Fibroblast of skin of left biceps (primary cell): ENCODE measurements around the gene CACNG6.
"Not testable (repeated sequence)": the region's sequence is repeated elsewhere in the genome, so short reads cannot be mapped to it uniquely, and the experiment has no call there.

Experiments used
- DNase-seq, 2 experiments: peaks; one replicate each; pipeline ENCODE4 v3.0.0-alpha.2; 2013; ENCODE audit warnings: low read depth in 2 of 2

The CACNG6 gene, protein sequence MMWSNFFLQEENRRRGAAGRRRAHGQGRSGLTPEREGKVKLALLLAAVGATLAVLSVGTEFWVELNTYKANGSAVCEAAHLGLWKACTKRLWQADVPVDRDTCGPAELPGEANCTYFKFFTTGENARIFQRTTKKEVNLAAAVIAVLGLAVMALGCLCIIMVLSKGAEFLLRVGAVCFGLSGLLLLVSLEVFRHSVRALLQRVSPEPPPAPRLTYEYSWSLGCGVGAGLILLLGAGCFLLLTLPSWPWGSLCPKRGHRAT

DNA sequence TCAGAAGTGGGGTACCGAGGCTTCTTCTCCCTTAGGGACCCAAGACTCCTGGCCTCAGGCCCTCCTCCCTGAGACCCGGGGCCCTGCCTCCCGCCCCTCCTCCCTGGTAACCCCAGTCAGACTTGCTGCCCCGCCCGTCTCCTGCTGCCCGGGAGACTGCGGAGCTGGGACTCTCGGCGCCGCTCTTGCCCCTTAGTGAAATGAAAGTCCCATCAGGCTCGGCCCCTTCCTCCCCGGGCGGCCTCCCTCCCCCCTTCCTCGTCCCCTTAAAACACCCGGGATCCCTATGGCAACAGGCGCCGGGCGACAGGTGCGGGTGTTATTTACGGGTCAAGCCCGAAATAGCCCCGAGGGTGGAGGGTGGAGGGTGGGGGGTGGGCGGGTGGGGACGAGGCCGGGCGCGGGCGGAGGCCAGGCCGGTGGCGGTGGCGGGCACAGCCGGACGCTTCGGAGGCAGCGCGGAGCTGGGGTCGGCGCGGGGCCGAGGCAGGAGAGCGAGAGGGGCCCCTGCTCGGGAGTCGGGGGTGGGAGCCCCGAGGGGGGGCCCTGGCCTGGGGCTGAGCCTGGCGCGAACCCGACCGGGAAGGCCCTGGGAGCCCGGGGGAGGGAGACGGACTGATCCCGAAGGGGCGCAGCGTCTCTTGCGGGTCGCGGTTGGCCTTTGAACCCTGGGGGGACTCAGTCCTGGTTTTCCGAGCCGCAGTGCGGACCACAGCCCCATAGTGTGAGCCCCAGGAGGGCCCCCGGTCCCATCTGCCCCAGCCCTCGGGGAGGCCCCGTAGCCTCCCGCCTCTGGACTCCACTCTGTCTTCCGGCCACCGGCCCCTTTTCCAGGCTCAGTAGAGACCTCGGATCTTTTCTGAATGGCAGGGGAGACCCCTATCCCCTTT lies at the start of gene CACNG6:
TSS of gene CACNG6 (plus strand) at position 414 of the 890 bp plus-strand sequence. CDS start 1,241 bp downstream, outside the sequence.
- DNase-seq: no peak

DNA sequence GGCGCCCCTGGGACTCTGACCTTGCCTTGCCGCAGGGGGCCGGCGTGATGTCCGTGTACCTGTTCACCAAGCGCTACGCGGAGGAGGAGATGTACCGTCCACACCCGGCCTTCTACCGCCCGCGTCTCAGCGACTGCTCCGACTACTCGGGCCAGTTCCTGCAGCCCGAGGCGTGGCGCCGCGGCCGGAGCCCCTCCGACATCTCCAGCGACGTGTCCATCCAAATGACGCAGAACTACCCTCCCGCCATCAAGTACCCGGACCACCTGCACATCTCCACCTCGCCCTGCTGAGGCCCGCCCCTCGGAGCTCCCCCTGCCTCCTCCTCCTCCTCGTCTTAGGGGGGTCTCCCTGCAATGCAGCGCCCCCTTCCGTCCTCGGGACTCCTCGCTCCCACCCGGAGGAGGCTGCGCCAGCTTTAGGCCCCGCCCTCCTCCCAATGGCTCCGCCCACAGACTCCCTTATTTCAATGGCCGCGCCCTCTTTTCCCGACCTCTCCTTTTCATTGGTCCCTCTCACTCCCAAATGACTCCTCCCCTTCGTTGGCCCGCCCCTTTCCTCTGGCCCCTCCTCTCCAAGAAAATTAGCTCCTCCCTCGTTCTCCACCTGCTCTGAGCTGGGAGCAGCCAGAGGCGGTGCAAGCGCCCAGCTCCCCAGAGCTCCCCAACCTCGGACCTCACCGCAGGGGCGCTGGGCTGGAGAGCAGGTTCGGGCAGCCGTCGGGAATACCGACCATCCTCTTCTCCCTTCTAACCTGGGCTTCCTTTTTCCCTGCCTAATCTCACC lies 49.2 kb upstream of the CACNG6 start:
- no peak for DNase-seq

DNA sequence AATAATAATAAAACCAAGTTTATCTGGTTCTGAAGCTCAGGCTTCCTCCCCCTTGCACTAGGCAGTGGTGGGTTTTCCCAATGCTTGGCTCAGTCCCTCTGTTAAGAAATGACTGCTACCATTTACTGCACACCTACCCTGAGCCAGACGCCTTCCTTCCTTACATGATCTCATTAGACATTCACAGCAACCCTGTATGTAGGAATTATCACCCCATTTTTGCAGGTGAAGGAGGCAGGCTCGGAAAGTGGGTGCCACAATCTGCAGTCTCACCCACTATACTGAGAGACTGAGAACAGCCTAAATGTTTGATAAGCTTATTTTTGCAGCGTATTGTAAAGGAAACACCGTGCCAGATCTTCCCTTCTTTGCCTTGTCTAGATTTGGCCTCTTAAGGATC lies 47.0 kb upstream of the CACNG6 start:
- DNase-seq: no peak

DNA sequence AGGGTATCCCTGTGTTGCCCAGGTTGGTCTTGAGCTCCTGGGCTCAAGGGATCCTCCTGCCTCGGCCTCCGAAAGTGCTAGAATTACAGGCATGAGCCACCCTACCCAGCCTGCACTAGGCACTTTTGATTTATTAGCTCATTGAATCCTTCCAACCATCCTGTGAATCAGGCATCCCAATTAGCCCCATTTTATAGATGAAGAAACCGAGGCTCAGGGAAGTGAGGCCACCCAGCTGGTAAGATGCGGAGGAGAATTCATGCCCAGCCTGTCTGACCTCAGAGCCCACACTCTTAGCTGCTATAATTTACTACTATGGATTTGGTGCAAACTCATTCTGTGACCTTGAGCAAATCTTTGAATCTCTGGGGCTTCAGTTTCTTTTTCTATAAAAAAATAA lies 46.5 kb upstream of the CACNG6 start:
- DNase-seq: no peak

DNA sequence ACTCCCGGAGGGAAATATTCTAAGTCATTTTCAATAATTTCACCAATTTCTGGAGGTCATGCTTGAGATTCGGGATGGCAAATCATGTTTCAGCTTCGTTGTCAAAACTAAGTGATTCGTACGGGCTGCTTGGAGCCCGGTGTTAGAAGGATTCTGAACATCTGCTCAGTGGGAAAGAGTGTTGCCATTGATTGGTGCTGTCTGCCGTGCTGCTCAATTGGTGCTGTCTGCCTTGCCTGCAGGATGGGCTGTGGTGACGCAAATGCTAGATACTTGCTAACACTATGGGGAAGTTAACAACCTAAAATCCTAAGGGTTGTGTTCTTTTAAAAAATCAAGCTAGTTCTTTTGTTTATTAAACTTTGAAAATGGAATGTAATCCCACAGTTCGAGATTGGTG lies 46.0 kb upstream of the CACNG6 start:
- DNase-seq: no peak

DNA sequence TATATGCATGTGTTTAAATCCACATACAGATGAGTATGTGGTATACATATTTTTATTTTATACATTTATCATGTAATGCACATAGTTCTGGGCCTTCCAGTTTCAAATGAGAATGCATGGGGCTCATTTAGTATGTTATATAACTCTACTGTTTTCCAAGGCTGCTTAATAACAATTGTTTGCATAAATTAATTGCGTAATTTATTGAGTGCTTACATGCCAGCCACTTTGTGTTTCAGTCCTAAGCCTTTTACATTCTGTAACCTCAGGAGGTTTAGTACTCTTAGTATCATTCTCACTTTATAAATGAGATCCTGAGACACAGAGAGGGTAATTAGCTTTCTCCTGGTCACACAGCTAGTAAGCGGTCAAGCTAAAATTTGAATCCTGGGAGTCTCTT lies 45.4 kb upstream of the CACNG6 start:
- DNase-seq: no peak

DNA sequence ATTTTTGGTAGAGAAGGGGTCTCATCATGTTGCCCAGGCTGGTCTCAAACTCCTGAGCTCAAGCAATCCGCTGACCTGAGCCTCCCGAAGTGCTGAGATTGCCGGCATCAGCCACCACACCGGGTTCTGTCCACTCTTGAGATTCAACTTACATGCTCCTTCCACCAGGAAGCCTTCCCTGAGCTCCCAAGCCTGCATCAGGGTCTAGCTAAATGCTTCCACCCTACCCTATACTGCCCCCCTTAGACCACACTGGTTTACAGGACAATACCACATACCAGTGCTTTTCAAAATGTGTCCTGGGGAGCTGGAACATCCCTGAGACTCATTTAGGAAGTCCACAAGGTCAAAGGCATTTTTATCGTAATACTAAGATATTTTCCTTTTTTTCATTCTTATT lies 43.8 kb upstream of the CACNG6 start:
- DNase-seq: no peak

DNA sequence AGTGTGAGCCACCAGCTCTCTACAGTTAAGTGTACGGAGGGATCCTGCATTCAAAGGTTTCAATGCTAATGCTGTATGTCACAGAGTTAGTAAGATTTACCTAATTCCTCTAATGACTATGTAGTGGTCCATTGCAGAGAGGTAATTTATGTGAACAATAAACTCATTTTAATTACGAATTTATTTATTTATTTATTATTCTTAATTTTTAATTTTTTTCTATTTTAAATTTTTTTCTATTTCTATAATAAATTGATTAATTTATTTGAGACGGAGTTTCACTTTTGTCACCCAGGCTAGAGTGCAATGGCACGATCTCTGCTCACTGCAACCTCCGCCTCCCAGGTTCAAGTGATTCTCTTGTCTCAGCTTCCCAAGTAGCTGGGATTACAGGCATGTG lies 42.8 kb upstream of the CACNG6 start:
- DNase-seq: not testable (repeated sequence)

DNA sequence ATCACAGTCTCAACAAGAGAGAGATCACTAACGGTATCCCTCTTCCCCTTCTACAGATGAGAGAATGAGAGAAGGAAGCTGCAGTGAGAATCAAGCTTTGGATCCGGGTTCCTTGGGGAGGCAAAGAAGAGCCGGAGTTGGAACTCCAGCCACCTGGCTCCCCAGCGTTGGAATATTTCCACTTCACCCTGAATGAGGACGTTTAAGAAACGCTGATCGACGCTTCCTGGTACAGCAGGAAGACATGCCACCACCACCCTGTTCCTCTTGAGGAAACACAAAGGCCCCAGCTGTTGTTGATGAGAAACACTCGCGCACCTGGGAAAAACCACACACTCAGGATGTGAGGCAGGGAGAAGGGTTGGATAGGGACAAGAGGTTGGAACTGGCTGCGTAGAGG lies 40.0 kb upstream of the CACNG6 start:
- no peak for DNase-seq

DNA sequence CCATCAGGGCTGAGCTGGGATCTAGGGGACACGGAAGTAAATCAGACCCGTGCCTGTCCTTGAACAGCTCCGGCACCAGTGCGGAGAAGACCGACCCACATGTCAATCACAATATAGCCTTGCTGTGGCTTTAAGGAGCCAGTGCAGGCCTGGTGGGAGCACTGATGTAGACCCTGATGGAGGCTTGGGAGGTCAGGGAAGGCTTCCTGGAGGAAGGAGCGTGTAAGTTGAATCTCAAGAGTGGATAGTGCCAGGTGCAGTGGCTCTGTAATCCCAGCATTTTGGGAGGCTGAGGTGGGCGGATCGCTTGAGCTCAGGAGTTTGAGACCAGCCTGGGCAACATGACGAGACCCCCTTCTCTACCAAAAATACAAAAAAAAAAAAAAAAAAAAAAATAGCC lies 39.5 kb upstream of the CACNG6 start:
- no peak for DNase-seq

DNA sequence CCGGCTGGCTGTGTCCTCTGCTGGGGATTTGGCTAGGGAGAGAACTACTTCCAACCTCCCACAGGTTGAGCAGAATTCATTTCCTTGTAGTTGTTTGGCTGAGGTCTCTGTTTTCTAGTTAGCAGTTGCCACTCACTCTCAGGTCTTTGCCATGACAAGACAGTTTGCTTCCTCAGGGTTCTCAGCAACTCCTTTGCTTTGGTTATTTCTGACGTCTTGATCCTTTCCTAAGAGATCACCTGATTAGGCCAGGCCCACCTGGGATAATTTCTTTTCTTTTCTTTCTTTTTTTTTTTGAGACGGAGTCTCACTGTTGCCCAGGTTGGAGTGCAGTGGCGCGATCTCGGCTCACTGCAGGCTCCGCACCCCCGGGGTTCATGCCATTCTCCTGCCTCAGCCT lies 38.1 kb upstream of the CACNG6 start:
- DNase-seq: no peak

DNA sequence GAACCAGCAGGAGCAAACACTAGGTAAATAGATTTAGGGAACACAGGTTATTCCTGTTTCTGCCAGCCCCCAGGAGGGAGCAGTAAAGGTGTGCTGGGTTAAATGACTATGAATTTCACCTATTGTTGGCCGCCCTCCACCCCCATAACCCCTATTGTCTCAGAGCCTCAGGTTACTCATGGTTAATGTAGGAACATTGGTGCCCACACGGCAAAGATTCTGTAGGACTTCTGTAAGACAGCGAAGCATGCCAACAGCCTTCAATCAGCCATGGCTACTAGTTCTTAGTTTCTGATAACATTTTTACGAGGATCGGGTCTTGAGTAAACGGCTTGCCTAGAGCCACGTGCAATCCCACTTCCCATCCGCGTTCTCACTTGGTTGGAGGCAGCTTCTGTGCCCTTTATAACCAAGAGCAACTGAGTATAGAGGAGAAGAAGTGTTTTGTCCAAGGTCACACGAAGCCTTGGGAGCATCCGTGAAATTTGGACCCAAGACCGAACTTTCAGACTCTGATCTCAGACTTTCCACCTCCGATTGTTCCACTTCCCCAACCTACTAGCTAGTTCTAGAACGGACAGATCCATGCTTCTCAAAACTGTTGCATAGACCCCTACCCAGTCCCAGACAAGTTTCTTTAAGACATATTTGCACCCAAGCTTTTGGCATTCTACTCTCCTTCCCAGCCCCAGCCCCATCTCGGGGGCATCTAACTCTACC lies 33.8 kb upstream of the CACNG6 start:
- DNase-seq: no peak

DNA sequence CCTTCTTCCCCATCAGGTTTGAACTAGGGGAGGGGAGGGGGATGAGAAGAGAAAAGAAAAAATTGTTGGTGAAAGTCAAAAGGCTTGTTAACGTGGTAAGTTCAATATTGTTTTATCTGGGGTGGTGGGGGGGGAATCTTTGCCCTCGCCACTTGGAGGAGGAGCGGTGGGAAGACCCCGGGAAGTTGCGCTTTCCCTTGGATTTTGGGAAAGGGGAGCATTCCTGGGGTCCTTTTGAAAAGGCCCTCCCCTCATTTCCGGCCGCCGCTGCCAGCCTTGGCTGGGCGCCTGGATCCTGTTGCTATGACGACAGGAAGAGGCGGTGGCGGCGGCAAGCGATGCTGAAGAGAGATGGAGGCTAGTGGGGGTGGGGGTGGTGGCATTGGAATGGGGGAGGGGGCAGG lies 33.3 kb upstream of the CACNG6 start:
- DNase-seq: no peak

DNA sequence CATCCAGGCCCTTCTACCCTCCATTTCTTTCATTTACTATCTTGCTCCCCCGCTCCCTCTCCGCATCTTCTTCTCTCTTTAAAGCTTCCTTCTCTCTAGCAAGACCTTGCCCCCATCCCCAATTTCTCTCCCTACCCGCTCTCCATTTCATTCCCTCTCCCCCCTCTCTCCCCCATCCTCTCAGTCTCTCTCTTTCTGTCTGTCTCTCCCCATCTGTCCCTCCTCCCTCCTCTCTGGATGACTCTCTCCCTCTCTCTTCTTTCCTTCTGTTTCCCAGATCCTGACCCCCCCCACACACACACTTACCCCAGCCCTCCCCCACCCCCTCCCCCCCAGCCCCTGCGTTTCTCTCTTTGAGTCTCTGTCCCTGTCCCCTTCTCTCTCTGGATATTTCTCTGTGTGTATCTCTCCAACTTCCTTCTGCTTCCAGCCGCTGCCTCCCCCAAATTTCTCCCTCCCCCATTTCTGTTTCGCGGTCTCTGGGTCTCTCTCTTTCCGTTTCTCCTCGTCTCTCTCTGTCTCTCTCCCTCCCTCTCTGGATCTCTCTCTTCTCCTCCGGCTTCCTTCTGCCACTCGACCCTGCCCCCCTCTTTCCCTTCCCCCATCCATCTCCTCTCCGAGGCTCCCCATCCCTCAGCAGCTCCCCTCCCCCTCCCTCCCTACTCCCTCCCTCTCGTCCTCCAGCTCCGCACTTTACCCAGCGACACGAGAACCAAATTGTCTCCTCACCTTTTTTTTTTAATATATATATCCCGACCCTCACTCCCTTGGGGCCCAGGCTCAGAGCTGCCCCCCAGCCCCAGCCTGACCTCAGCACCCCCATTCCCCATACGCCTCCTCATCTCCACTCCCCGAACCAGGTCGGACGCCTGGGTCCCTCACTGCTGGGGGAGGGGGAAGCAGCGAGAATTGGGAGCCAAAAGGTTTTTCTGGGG lies 32.3 kb upstream of the CACNG6 start:
- DNase-seq: no peak

DNA sequence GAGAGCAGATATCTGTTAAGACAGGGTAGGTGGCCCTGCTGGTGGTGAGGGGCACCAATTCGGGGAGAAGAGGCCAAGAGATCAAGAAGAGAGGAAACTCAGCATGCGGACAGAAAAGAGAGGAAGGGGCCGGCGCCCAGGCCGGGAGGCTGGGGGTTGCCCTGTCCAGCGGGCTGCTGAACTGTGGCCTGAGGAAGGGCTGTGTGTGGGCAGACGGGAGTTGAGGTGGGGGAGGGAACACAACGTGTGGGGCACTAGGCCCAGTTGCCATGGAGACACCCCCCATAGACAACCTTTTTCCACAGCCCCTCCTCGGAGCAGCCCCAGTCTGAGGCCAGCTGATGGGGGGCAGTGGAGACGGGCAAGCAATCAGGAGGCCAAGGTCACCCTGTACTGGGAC lies 31.2 kb upstream of the CACNG6 start:
- DNase-seq: no peak

DNA sequence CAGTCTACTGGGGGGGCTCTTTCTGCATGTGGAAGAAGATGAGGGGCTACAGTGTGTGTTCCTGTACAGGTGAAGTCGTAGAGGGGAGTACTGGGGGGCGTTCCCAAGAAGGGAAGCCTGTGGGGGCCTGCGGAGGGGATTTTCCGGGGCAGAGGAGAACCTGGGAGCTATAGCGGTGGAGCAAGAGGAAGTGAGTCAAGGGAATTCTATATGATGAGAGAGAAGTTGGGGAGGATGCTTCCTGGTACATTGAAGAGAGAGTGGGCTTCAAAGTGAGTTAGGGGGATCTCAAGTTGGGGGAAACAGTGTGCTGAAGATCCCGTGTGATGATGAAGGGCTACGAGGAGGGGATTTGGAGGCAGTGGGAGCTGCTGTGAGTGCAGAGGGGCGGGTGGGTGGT lies 30.6 kb upstream of the CACNG6 start:
- DNase-seq: no peak

DNA sequence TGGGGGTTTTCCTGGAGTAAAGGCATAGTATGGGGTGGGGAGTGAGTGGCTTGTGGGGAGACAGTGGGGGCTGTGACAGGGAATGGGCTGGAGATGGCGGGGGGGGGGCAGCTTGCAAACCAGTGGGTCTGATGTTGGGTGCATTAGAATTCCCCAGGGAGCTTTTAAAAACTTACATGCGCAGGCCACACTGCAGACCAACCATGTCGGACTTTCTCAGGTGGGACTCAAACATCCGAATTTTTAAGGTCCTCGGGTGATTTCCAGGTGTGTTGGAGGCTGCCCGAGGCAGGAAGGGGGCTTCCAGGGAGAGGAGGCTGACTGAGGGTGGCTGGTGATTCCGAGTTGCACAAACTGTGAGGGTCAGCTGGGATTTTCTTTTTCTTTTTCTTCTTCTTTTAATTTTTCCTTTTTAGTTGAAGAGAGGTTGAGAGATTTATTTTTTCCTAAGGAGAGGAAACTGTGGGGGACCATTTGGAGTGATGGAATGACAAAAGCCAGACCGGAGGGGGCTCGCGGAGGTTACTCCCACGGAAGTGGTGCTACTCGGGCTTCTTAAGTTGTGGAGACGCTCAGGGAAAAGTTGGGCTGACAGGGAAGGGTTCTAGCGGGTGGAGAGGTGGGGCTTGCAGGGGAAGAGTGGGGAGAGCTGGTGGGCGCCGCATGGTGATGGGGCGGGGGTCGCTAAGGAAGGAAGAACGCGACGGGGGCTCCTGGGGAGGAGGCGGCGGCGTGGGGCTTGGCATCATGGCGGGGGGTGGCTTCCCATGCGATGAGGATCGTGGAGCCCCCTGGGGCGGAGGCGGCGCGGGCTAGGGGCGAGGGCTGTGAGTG lies 29.7 kb upstream of the CACNG6 start:
- DNase-seq: no peak

DNA sequence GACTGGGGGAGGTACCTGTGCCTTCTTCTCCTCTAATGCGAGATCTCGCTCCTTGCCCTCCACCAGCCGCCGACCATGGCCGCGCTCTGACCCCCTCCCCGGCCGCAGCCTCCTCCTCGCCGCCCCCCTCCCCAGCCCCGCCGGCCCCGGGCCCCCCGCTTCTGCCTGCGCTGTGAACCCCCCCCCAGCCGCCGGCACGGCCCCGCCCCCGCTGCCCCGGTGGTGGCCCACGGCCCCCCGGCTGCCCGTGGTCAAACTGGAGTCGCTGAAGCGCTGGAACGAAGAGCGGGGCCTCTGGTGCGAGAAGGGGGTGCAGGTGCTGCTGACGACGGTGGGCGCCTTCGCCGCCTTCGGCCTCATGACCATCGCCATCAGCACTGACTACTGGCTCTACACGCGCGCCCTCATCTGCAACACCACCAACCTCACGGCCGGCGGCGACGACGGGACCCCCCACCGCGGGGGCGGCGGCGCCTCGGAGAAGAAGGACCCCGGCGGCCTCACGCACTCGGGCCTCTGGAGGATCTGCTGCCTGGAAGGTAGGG lies 28.5 kb upstream of the CACNG6 start, which contains the start of gene CACNG8:
TSS of gene CACNG8 (plus strand) at position 51 of the 545 bp plus-strand sequence.
- DNase-seq: no peak

DNA sequence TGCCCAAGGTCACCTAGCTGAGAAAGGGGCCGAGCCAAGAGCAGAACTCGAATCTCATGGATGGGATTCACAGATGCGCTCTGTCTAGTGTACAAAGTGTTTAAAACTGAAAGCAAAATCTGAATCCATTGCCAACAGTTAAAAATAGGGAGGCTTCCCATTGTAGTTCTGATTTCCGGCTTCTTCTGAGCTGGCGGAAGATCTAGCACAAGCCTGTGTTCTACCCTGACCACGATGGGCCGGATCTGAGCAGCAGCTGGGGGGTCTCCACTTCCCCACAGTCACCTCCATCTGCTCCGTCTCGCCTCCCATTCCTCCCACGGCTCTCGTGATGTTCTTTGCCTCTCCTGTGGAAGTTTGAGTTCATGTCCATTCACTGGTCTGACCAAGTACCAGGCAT lies 26.3 kb upstream of the CACNG6 start:
- no peak for DNase-seq
